ENCODE data around the gene KCNC1. TPM values are rescaled to one million over a fixed set of nuclear protein-coding genes. Genes with fewer than 3 reads are reported as not detected.

The KCNC1 gene
- polyA plus RNA-seq, 1 experiment, result not detected

GRCh38 chr11:17721242-17721999 is 13.2 kb upstream of the KCNC1 start:
- no peak overlapping the region for H3K27ac ChIP-seq (ENCODE audit: low read depth, low read length)
- no peaks in the 10 kb centered on the region; the same call in 1 of the 2 replicates for H3K9me3 ChIP-seq (ENCODE audit: control insufficient read depth, insufficient read depth, low read length)
- no peak overlapping the region for H3K4me3 ChIP-seq (ENCODE audit: low read depth, low read length)
- H3K27me3 ChIP-seq (ENCODE audit: control insufficient read depth, insufficient read depth, low read length), result peaks cover 59% of the 10 kb centered on the region
- DNase-seq (ENCODE audit: low read depth, low spot score), result no peak
- POLR2A ChIA-PET, result no interaction called here
- CTCF ChIA-PET, result interaction anchor here (1.1 to 1.7 kb wide), 7 partner anchors 9 to 257 kb away, joined by 3 to 11 read pairs (median 5); no protein-coding TSS in a partner anchor
- TF ChIP-seq CTCF (IDR thresholded peaks at IDR 0.05; ENCODE audit: low read depth, low read length), result no peak

GRCh38 chr11:17722000-17722643 is 12.5 kb upstream of the KCNC1 start:
- Histone ChIP-seq H3K27ac (ENCODE audit: low read depth, low read length) (no peak overlapping the region), H3K4me3 (ENCODE audit: low read depth, low read length) (no peak overlapping the region), H3K9me3 (ENCODE audit: control insufficient read depth, insufficient read depth, low read length) (no peaks in the 10 kb centered on the region; the same call in 1 of the 2 replicates), H3K27me3 (ENCODE audit: control insufficient read depth, insufficient read depth, low read length) (peaks cover 60% of the 10 kb centered on the region)
- CTCF ChIA-PET, result interaction anchor here (0.7 to 1.3 kb wide), 7 partner anchors 9 to 271 kb away, joined by 3 to 7 read pairs (median 4); no protein-coding TSS in a partner anchor
- TF ChIP-seq CTCF (IDR thresholded peaks at IDR 0.05; ENCODE audit: low read depth, low read length), result peak; percentile 53
- no peak for DNase-seq (ENCODE audit: low read depth, low spot score)
- POLR2A ChIA-PET, result no interaction called here

GRCh38 chr11:17724020-17724908 is 10.3 kb upstream of the KCNC1 start:
- ChIA-PET POLR2A (no interaction called here), CTCF (interaction anchor here (0.5 to 1.5 kb wide), 2 partner anchors 255 to 288 kb away, joined by 3 to 8 read pairs; partner anchors contain the start of gene SERGEF)
- Histone ChIP-seq H3K9me3 (ENCODE audit: control insufficient read depth, insufficient read depth, low read length) (no peaks in the 10 kb centered on the region; the same call in 1 of the 2 replicates), H3K27ac (ENCODE audit: low read depth, low read length) (no peak overlapping the region), H3K4me3 (ENCODE audit: low read depth, low read length) (no peak overlapping the region), H3K27me3 (ENCODE audit: control insufficient read depth, insufficient read depth, low read length) (peaks cover 53% of the 10 kb centered on the region)
- no peak for TF ChIP-seq CTCF (IDR thresholded peaks at IDR 0.05; ENCODE audit: low read depth, low read length)
- DNase-seq (ENCODE audit: low read depth, low spot score), result no peak

GRCh38 chr11:17725174-17725573 is 9.4 kb upstream of the KCNC1 start:
- Histone ChIP-seq H3K27me3 (ENCODE audit: control insufficient read depth, insufficient read depth, low read length) (peaks cover 50% of the 10 kb centered on the region), H3K4me3 (ENCODE audit: low read depth, low read length) (no peak overlapping the region), H3K9me3 (ENCODE audit: control insufficient read depth, insufficient read depth, low read length) (no peaks in the 10 kb centered on the region; the same call in 1 of the 2 replicates), H3K27ac (ENCODE audit: low read depth, low read length) (no peak overlapping the region)
- no peak for DNase-seq (ENCODE audit: low read depth, low spot score)
- no peak for TF ChIP-seq CTCF (IDR thresholded peaks at IDR 0.05; ENCODE audit: low read depth, low read length)
- ChIA-PET POLR2A (no interaction called here), CTCF (interaction anchor here (0.8 to 1.5 kb wide), 4 partner anchors 124 to 266 kb away, joined by 3 to 5 read pairs (median 3); no protein-coding TSS in a partner anchor)

All from AG04450 (cell line).